Liver (tissue), 9 donors: Measurements from ENCODE around the gene NUDT1. TPM values are rescaled to one million over a fixed set of nuclear protein-coding genes. Genes with fewer than 3 reads are reported as not detected.

Experiments
- DNase-seq: peaks from one replicate; pipeline ENCODE4 v3.0.0-alpha.2; 2017; ENCODE audit warnings: low spot score
- H3K27ac ChIP-seq, 2 donors: one replicate each; pipeline ENCODE4 v1.7.0; 2013; ENCODE audit warnings: inconsistent platforms in 2 of 2, low read length in 2 of 2, control low read depth in 1 of 2, low read depth in 1 of 2, mild to moderate bottlenecking in 1 of 2
- H3K27me3 ChIP-seq, 4 donors: one replicate each; pipeline versions ENCODE4 v1.6.1 to v1.7.0; 2013; ENCODE audit warnings: low read length in 3 of 4, inconsistent platforms in 1 of 4, mild to moderate bottlenecking in 1 of 4, moderate library complexity in 1 of 4; ENCODE audit not compliant: control insufficient read depth in 4 of 4, insufficient read depth in 4 of 4
- H3K36me3 ChIP-seq, 4 donors: one replicate each; pipeline versions ENCODE4 v1.6.1 to v1.7.0; 2013; ENCODE audit warnings: low read length in 3 of 4, mild to moderate bottlenecking in 3 of 4, low read depth in 1 of 4, moderate library complexity in 1 of 4; ENCODE audit not compliant: control insufficient read depth in 4 of 4, insufficient read depth in 3 of 4
- H3K4me1 ChIP-seq, 4 donors: one replicate each; pipeline versions ENCODE4 v1.6.1 to v1.7.0; 2013; ENCODE audit warnings: low read length in 3 of 4, mild to moderate bottlenecking in 3 of 4, moderate library complexity in 1 of 4; ENCODE audit not compliant: control insufficient read depth in 4 of 4, insufficient read depth in 4 of 4
- H3K4me3 ChIP-seq, 3 donors: one replicate each; pipeline versions ENCODE4 v1.6.1 to v1.7.0; 2013; ENCODE audit warnings: low read length in 3 of 3, control low read depth in 1 of 3, low read depth in 1 of 3, mild to moderate bottlenecking in 1 of 3
- H3K9ac ChIP-seq, 2 donors: one replicate each; pipeline ENCODE4 v1.7.0; 2013; ENCODE audit warnings: low read length in 2 of 2, mild to moderate bottlenecking in 2 of 2, moderate library complexity in 2 of 2, control low read depth in 1 of 2, low read depth in 1 of 2
- H3K9me3 ChIP-seq, 4 donors: one replicate each; pipeline versions ENCODE4 v1.6.1 to v1.7.0; 2013; ENCODE audit warnings: low read length in 3 of 4; ENCODE audit not compliant: control insufficient read depth in 4 of 4
- EGR1 ChIP-seq, 2 donors: IDR thresholded peaks; 2 replicates each; pipeline ENCODE4 v1.6.1; 2016 to 2018; ENCODE audit warnings: antibody characterized with exemption in 2 of 2, low read depth in 2 of 2
- GABPA ChIP-seq, 2 donors: IDR thresholded peaks in 1 of 2; conservative IDR thresholded peaks in 1 of 2; 2 replicates each; pipeline ENCODE4 v1.6.1; 2016; ENCODE audit warnings: antibody characterized with exemption in 2 of 2, mild to moderate bottlenecking in 1 of 2, moderate library complexity in 1 of 2
- HNF4A ChIP-seq, 2 donors: conservative IDR thresholded peaks; 2 replicates each; pipeline ENCODE4 v1.6.1; 2016; ENCODE audit warnings: antibody characterized with exemption in 2 of 2, mild to moderate bottlenecking in 2 of 2
- HNF4G ChIP-seq: IDR thresholded peaks from 2 replicates; pipeline ENCODE4 v1.6.1; 2016; ENCODE audit warnings: antibody characterized with exemption
- JUND ChIP-seq, 2 donors: IDR thresholded peaks; 2 replicates each; pipeline ENCODE4 v1.6.1; 2016; ENCODE audit warnings: antibody characterized with exemption in 2 of 2
- NR2F2 ChIP-seq: IDR thresholded peaks from 2 replicates; pipeline ENCODE4 v1.6.1; 2016; ENCODE audit warnings: antibody characterized with exemption
- RAD21 ChIP-seq, 2 donors: IDR thresholded peaks; 2 replicates each; pipeline ENCODE4 v1.6.1; 2016; ENCODE audit warnings: antibody characterized with exemption in 2 of 2, mild to moderate bottlenecking in 2 of 2
- RXRA ChIP-seq, 2 donors: IDR thresholded peaks; 2 replicates each; pipeline ENCODE4 v1.6.1; 2017 to 2018; ENCODE audit warnings: antibody characterized with exemption in 2 of 2, mild to moderate bottlenecking in 1 of 2
- SP1 ChIP-seq: IDR thresholded peaks from 2 replicates; pipeline ENCODE4 v1.6.1; 2018; ENCODE audit warnings: antibody characterized with exemption, mild to moderate bottlenecking
- TAF1 ChIP-seq: conservative IDR thresholded peaks from 2 replicates; pipeline ENCODE4 v1.6.1; 2016; ENCODE audit warnings: antibody characterized with exemption, mild to moderate bottlenecking
- YY1 ChIP-seq: IDR thresholded peaks from 2 replicates; pipeline ENCODE4 v1.6.1; 2016; ENCODE audit warnings: antibody characterized with exemption, mild to moderate bottlenecking
- WGBS: extraction: QIAGEN DNeasy Blood & Tissue Kit; methylation state at CpG from one replicate; pipeline ENCODE4 v1.1.7; 2013; 5-methylcytosine and 5-hydroxymethylcytosine counted together
- polyA plus RNA-seq, 2 donors: library from polyadenylated mRNA; stranded (reverse) in 1 of 2; unstranded in 1 of 2; fragments of 200-250 nt in 1 of 2; fragments of >200 nt in 1 of 2; fragmentation: Nextera tagmentation in 1 of 2; extraction: Ambion mirVana in 1 of 2; gene quantifications; one replicate each; pipeline versions ENCODE4 v1.2.1 to v1.2.3, GENCODE V29; 2013 to 2015
- total RNA-seq, 2 donors: library from RNA; depleted of rRNA; stranded (reverse); fragments of >200 nt; gene quantifications; one replicate each; pipeline ENCODE4 v1.2.3, GENCODE V29; 2014
- TF ChIP-seq, protein P1 (sequence below): IDR thresholded peaks from 2 replicates; pipeline ENCODE4 v1.6.1; 2016; ENCODE audit warnings: antibody characterized with exemption
- TF ChIP-seq, protein P2 (sequence below): IDR thresholded peaks from 2 replicates; pipeline ENCODE4 v1.6.1; 2016; ENCODE audit warnings: antibody characterized with exemption
- TF ChIP-seq, protein P3 (sequence below): fragments of 150-350 bp; IDR thresholded peaks from 2 replicates; pipeline ENCODE4 v1.5.1; 2017; ENCODE audit warnings: improper control_type of control experiment, low read depth, low read length; ENCODE audit not compliant: missing input control
- TF ChIP-seq, protein P4 (sequence below): IDR thresholded peaks from 2 replicates; pipeline ENCODE4 v1.6.1; 2016; ENCODE audit warnings: antibody characterized with exemption, mild to moderate bottlenecking
- TF ChIP-seq, protein P5 (sequence below): IDR thresholded peaks from 2 replicates; pipeline ENCODE4 v1.6.1; 2016; ENCODE audit warnings: antibody characterized with exemption
- donor health status: healthy.
- donor health status: healthy.
- donor health status: healthy.
- donor health status: healthy.
- donor health status: healthy.

Gene NUDT1
- total and polyA plus RNA-seq, 4 donors = 1.0 to 22.3 (median 3.1) TPM

DNA sequence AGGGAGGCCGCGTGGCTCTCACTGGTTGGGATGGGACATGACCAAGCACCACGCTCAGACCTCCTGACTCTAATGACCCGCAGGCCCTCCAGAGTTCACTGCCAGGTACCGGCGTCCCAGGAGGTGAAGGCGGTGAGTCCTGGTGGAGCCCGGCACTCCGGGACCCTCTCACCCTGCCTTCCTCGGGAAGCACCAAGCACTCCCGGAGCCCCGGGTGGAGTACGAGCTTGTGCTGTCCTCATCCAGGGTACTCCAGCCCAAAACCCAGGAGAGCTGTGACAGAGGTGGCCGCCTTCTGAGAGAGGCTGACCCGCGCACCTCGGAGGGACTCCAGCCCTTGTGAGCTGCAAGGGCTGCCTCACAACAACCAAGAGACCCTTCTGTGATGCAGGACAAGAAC, 18.7 kb upstream of the NUDT1 start:
- Histone ChIP-seq H3K4me1 (no peaks in the 10 kb centered on the region), H3K4me3 (no peak overlapping the region), H3K36me3 (peaks cover 2 to 39% (median 9%) of the 10 kb centered on the region in 4 donors), H3K27ac (no peak overlapping the region), H3K27me3 (no peaks in the 10 kb centered on the region), H3K9me3 (no peaks in the 10 kb centered on the region), H3K9ac (no peak overlapping the region)
- WGBS = 97% methylated on average over 17 of the region's 17 CpGs
- no peak for DNase-seq
- no peak for TF ChIP-seq SP1
- TF ChIP-seq, protein P1, sequence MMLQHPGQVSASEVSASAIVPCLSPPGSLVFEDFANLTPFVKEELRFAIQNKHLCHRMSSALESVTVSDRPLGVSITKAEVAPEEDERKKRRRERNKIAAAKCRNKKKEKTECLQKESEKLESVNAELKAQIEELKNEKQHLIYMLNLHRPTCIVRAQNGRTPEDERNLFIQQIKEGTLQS = no peak

DNA sequence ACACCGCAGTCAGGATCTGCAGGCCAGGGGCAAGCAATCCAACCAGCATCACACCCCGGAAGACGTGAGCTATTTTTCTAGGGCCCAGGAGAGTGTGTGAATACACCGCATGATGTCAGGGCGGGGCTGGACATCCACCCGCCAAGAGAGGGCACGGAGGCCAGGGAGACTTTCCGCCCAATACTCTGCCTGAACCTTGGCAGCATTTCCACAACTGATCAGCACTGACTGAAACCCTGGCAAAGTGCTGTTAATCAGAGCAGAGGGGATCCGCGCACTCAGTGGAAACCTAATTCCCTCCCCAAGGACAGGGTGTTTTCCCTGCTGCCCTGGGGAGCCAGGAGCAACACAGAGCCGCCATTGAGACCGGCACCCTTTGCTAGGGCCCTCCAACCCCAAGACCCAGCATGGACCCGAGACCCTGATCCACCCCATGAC, 17.5 kb upstream of the NUDT1 start:
- Histone ChIP-seq H3K9ac (no peak overlapping the region), H3K4me1 (no peaks in the 10 kb centered on the region), H3K4me3 (no peak overlapping the region), H3K27ac (no peak overlapping the region), H3K9me3 (no peaks in the 10 kb centered on the region), H3K27me3 (no peaks in the 10 kb centered on the region), H3K36me3 (peaks cover 2 to 41% (median 9%) of the 10 kb centered on the region in 4 donors)
- 97% methylated on average over 13 of the region's 13 CpGs for WGBS
- TF ChIP-seq, protein P2, sequence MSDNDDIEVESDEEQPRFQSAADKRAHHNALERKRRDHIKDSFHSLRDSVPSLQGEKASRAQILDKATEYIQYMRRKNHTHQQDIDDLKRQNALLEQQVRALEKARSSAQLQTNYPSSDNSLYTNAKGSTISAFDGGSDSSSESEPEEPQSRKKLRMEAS = no peak
- TF ChIP-seq SP1 = no peak
- TF ChIP-seq, protein P3, sequence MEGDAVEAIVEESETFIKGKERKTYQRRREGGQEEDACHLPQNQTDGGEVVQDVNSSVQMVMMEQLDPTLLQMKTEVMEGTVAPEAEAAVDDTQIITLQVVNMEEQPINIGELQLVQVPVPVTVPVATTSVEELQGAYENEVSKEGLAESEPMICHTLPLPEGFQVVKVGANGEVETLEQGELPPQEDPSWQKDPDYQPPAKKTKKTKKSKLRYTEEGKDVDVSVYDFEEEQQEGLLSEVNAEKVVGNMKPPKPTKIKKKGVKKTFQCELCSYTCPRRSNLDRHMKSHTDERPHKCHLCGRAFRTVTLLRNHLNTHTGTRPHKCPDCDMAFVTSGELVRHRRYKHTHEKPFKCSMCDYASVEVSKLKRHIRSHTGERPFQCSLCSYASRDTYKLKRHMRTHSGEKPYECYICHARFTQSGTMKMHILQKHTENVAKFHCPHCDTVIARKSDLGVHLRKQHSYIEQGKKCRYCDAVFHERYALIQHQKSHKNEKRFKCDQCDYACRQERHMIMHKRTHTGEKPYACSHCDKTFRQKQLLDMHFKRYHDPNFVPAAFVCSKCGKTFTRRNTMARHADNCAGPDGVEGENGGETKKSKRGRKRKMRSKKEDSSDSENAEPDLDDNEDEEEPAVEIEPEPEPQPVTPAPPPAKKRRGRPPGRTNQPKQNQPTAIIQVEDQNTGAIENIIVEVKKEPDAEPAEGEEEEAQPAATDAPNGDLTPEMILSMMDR = no peak
- TF ChIP-seq NR2F2 = no peak
- TF ChIP-seq GABPA (IDR thresholded peaks at IDR 0.05 in 1 of 2, conservative IDR thresholded peaks at IDR 0.05 in 1 of 2) = no peak
- no peak for TF ChIP-seq RXRA (IDR thresholded peaks at IDR 0.05)
- TF ChIP-seq HNF4A (conservative IDR thresholded peaks at IDR 0.05) = no peak
- no peak for TF ChIP-seq EGR1 (IDR thresholded peaks at IDR 0.05; ENCODE audit: low read depth in 2 of 2)
- TF ChIP-seq, protein P4, sequence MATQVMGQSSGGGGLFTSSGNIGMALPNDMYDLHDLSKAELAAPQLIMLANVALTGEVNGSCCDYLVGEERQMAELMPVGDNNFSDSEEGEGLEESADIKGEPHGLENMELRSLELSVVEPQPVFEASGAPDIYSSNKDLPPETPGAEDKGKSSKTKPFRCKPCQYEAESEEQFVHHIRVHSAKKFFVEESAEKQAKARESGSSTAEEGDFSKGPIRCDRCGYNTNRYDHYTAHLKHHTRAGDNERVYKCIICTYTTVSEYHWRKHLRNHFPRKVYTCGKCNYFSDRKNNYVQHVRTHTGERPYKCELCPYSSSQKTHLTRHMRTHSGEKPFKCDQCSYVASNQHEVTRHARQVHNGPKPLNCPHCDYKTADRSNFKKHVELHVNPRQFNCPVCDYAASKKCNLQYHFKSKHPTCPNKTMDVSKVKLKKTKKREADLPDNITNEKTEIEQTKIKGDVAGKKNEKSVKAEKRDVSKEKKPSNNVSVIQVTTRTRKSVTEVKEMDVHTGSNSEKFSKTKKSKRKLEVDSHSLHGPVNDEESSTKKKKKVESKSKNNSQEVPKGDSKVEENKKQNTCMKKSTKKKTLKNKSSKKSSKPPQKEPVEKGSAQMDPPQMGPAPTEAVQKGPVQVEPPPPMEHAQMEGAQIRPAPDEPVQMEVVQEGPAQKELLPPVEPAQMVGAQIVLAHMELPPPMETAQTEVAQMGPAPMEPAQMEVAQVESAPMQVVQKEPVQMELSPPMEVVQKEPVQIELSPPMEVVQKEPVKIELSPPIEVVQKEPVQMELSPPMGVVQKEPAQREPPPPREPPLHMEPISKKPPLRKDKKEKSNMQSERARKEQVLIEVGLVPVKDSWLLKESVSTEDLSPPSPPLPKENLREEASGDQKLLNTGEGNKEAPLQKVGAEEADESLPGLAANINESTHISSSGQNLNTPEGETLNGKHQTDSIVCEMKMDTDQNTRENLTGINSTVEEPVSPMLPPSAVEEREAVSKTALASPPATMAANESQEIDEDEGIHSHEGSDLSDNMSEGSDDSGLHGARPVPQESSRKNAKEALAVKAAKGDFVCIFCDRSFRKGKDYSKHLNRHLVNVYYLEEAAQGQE = no peak
- TF ChIP-seq, protein P1 = no peak
- TF ChIP-seq YY1 = no peak
- TF ChIP-seq, protein P5, sequence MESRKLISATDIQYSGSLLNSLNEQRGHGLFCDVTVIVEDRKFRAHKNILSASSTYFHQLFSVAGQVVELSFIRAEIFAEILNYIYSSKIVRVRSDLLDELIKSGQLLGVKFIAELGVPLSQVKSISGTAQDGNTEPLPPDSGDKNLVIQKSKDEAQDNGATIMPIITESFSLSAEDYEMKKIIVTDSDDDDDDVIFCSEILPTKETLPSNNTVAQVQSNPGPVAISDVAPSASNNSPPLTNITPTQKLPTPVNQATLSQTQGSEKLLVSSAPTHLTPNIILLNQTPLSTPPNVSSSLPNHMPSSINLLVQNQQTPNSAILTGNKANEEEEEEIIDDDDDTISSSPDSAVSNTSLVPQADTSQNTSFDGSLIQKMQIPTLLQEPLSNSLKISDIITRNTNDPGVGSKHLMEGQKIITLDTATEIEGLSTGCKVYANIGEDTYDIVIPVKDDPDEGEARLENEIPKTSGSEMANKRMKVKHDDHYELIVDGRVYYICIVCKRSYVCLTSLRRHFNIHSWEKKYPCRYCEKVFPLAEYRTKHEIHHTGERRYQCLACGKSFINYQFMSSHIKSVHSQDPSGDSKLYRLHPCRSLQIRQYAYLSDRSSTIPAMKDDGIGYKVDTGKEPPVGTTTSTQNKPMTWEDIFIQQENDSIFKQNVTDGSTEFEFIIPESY = no peak
- TF ChIP-seq JUND (IDR thresholded peaks at IDR 0.05) = no peak
- TF ChIP-seq HNF4G = no peak
- TF ChIP-seq RAD21 (IDR thresholded peaks at IDR 0.05) = no peak
- TF ChIP-seq TAF1 = no peak
- DNase-seq = no peak
